GM19043 (cell line): ENCODE data around the gene L1CAM.

Experiments used
- ATAC-seq: cut with Tn5 transposase; IDR thresholded peaks from one replicate; pipeline ENCODE4 v1.9.1; 2021; ENCODE audit warnings: low read depth; ENCODE audit not compliant: unreplicated experiment

Gene L1CAM

GRCh38 chrX:153879741-153880439 lies 6.1 kb downstream of the L1CAM start:
- no peak for ATAC-seq

GRCh38 chrX:153878969-153879653 lies 6.9 kb downstream of the L1CAM start:
- no peak for ATAC-seq

GRCh38 chrX:153878345-153878744 lies 7.6 kb downstream of the L1CAM start:
- ATAC-seq: no peak

- ATAC-seq: no peak
Measured at GRCh38 chrX:153877571-153878261, 8.3 kb downstream of the L1CAM start.

GRCh38 chrX:153876112-153876491 lies 9.9 kb downstream of the L1CAM start:
- no peak for ATAC-seq

- ATAC-seq: no peak
Measured at GRCh38 chrX:153875391-153876111, 10.4 kb downstream of the L1CAM start.

GRCh38 chrX:153874366-153875125 lies 11.4 kb downstream of the L1CAM start:
- ATAC-seq: no peak

- no peak for ATAC-seq
Measured at GRCh38 chrX:153874085-153874365, 11.9 kb downstream of the L1CAM start.

- ATAC-seq: no peak
Measured at GRCh38 chrX:153873282-153874084, 12.5 kb downstream of the L1CAM start.

- no peak for ATAC-seq
Measured at GRCh38 chrX:153871946-153872878, 13.8 kb downstream of the L1CAM start.

GRCh38 chrX:153871451-153871850 lies 14.5 kb downstream of the L1CAM start:
- ATAC-seq: no peak

GRCh38 chrX:153870791-153871360 lies 15.1 kb downstream of the L1CAM start:
- ATAC-seq: no peak

- ATAC-seq: no peak
Measured at GRCh38 chrX:153870288-153870690, 15.7 kb downstream of the L1CAM start.

- ATAC-seq: no peak
Measured at GRCh38 chrX:153869473-153870287, 16.3 kb downstream of the L1CAM start.

- ATAC-seq: no peak
Measured at GRCh38 chrX:153868576-153869472, 17.1 kb downstream of the L1CAM start.

- ATAC-seq: no peak
Measured at GRCh38 chrX:153867671-153868070, 18.3 kb downstream of the L1CAM start.

- ATAC-seq: no peak
Measured at GRCh38 chrX:153867139-153867538, 18.8 kb downstream of the L1CAM start.
